Measurements from ENCODE around the gene PNPLA2. TPM values are rescaled to one million over a fixed set of nuclear protein-coding genes. Genes with fewer than 3 reads are reported as not detected.

Gene PNPLA2
- total RNA-seq, 4 donors from 2014 or later, result 39.7 to 79.4 (median 58.9) TPM

DNA sequence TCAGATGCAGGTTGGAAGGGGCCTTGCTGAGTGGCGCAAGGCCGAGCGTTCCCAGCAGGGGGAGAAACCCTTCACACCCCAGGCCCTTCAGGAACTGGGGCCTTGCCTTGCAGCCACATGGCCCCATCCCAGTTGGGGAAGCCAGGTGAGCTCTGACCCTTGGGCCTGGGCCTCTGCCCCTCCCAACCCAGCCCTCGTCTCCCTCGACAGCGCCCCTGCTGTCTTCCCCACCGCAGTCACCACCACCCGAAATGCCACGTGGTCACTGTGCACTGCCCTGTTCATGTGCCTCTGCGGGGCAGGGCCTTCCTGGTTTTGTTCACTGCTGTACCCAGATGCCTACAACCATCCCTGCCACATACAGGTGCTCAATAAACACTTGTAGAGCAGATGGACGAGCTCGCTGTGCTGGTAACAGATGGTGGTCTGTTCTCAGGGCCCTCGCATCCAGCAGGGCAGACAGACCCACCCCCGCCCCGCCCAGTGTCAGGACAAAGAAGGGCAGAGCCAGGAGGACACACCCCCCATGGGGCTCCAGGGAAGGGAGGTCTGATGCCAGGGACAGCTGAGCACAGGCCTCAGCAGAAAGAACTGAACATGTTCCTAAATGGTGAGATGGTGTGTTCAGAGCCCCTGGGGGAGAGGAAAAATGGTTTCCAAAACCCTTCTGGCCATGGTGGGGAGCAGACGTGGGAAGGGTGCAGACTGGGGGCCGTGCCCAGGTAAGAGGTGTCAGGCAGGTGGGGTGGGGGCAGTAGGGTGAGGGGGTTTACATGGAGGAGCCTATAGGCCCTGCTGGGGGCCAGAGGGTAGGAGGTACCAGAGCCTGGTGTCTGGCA lies 19.9 kb downstream of the PNPLA2 start:
- Histone ChIP-seq H3K9me3 (no peaks in the 10 kb centered on the region), H3K36me3 (peaks cover 0 to 50% of the 10 kb centered on the region in 2 donors), H3K27me3 (no peaks in the 10 kb centered on the region), H3K27ac (peak overlapping the region in 2 of 4 donors; percentile 19 to 31), H3K4me3 (no peak overlapping the region), H3K4me1 (peaks cover 6 to 88% (median 23%) of the 10 kb centered on the region in 3 donors)
- TF ChIP-seq POLR2AphosphoS5 (IDR thresholded peaks at IDR 0.05), result no peak
- TF ChIP-seq, protein P1, sequence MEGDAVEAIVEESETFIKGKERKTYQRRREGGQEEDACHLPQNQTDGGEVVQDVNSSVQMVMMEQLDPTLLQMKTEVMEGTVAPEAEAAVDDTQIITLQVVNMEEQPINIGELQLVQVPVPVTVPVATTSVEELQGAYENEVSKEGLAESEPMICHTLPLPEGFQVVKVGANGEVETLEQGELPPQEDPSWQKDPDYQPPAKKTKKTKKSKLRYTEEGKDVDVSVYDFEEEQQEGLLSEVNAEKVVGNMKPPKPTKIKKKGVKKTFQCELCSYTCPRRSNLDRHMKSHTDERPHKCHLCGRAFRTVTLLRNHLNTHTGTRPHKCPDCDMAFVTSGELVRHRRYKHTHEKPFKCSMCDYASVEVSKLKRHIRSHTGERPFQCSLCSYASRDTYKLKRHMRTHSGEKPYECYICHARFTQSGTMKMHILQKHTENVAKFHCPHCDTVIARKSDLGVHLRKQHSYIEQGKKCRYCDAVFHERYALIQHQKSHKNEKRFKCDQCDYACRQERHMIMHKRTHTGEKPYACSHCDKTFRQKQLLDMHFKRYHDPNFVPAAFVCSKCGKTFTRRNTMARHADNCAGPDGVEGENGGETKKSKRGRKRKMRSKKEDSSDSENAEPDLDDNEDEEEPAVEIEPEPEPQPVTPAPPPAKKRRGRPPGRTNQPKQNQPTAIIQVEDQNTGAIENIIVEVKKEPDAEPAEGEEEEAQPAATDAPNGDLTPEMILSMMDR (IDR thresholded peaks at IDR 0.05), result no peak
- TF ChIP-seq EP300 (IDR thresholded peaks at IDR 0.05), result no peak
- no peak for TF ChIP-seq POLR2A (IDR thresholded peaks at IDR 0.05)
- no peak for ATAC-seq
- WGBS, 2 donors (ENCODE audit: low coverage in 1 of 2), result 0 to 45% methylated on average over 1 to 4 of the region's 17 CpGs

DNA sequence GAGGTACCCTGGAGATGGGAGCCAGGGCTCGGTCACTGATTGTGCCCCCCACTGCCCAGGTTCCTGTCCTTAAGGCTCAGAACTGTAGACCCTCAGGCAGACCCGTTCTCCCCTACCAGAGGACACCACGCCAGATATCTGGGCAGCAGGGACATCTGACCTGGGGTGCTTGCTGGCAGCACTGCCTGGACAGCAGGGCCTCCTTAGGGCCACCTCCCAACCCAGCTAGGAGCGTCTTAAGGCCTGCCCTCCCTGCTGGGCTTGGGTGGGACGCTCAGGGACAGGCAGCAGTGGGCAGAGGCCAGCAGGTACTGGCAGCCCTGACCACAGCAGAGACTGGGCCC lies 20.5 kb downstream of the PNPLA2 start:
- 83 to 100% methylated on average over 1 of the region's 5 CpGs for WGBS, 2 donors (ENCODE audit: low coverage in 1 of 2)
- Histone ChIP-seq H3K27ac (peak overlapping the region in 1 of 4 donors; percentile 31), H3K27me3 (no peaks in the 10 kb centered on the region), H3K4me1 (peaks cover 6 to 88% (median 17%) of the 10 kb centered on the region in 3 donors), H3K9me3 (no peaks in the 10 kb centered on the region), H3K36me3 (peaks cover 0 to 50% of the 10 kb centered on the region in 2 donors), H3K4me3 (no peak overlapping the region)
- no peak for ATAC-seq
- TF ChIP-seq POLR2AphosphoS5 (IDR thresholded peaks at IDR 0.05), result no peak
- no peak for TF ChIP-seq POLR2A (IDR thresholded peaks at IDR 0.05)
- TF ChIP-seq, protein P1 (IDR thresholded peaks at IDR 0.05), result no peak
- no peak for TF ChIP-seq EP300 (IDR thresholded peaks at IDR 0.05)

DNA sequence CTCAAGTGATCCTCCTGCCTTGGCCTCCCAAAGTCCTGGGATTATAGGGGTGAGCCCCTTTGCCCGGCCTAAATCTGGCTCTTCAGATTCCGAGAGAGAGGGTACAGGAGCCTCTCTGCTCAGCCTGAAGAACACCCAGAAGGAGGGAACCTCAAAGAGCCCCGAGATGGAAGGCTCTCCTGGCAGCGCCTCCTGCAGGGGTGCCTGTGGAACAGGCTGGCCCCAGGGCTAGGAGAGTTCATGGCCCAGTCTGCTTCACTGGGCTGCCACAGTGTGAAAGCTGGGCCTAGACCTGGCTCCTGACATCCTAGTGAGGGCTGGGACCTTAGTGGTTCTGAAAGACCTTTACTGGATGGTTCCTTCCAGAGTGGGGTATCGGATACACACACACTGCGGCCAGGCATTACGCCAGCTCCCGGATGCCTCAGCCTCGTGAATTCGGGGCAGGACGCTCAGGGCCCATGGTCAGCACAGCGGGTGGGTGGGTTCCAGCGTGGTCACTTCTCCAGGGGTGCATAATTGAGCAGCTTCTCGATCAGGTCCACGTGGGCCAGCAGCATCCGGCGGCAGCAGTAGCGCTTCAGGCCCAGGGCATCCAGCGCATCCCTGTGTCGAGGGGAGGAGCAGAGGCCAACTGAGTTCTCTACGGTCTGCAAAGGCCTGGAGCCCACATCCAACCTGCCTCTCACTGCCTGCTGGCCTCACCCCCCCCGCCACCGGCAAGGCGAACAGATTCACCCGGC lies 21.3 kb downstream of the PNPLA2 start:
- peaks cover 6 to 88% (median 13%) of the 10 kb centered on the region in 3 donors for H3K4me1 ChIP-seq
- H3K4me3 ChIP-seq, result peak overlapping the region in 1 of 2 donors; percentile 100
- H3K27me3 ChIP-seq, result no peaks in the 10 kb centered on the region
- H3K9me3 ChIP-seq, result no peaks in the 10 kb centered on the region
- peak overlapping the region in 2 of 4 donors; percentile 44 to 92 for H3K27ac ChIP-seq
- ATAC-seq, result no peak
- TF ChIP-seq POLR2AphosphoS5 (IDR thresholded peaks at IDR 0.05), result no peak
- TF ChIP-seq EP300 (IDR thresholded peaks at IDR 0.05), result no peak
- TF ChIP-seq, protein P1 (IDR thresholded peaks at IDR 0.05), result no peak
- no peak for TF ChIP-seq POLR2A (IDR thresholded peaks at IDR 0.05)
- peaks cover 0 to 50% of the 10 kb centered on the region in 2 donors for H3K36me3 ChIP-seq
- WGBS, 2 donors (ENCODE audit: low coverage in 1 of 2), result no CpG with 5 or more reads among the region's 25 CpGs

DNA sequence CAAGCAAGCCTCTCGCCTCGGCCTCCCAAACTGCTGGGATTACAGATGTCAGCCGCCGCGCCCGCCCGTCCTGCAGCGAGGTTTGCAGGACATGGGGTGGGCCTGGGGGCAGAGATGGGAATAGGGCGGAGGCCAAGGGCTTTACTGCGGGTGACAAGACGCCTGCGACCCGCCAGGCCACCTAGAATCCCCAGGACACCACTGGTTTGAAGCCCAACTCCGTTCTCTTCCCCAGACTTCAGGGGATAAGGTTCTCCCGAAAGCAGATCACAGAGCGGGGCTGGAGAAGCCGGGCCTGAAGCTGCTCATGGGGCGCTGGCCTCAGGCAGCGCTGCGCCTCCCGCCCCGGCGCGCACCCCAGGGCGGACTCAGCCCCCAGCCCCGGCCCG lies 23.3 kb downstream of the PNPLA2 start:
- no peak for ATAC-seq
- TF ChIP-seq POLR2AphosphoS5 (IDR thresholded peaks at IDR 0.05), result no peak
- TF ChIP-seq EP300 (IDR thresholded peaks at IDR 0.05), result no peak
- no peak for TF ChIP-seq POLR2A (IDR thresholded peaks at IDR 0.05)
- TF ChIP-seq, protein P1 (IDR thresholded peaks at IDR 0.05), result no peak
- Histone ChIP-seq H3K9me3 (no peaks in the 10 kb centered on the region), H3K36me3 (peaks cover 0 to 39% of the 10 kb centered on the region in 2 donors), H3K4me1 (peaks cover 6 to 88% (median 25%) of the 10 kb centered on the region in 3 donors), H3K4me3 (peak overlapping the region; percentile 91 to 100), H3K27me3 (no peaks in the 10 kb centered on the region), H3K27ac (peak overlapping the region; percentile 79 to 98 (median 93))
- 0% methylated on average over 1 of the region's 27 CpGs; no CpG with 5 or more reads in 1 of the 2 donors for WGBS, 2 donors (ENCODE audit: low coverage in 1 of 2)

All from gastroesophageal sphincter (tissue), 4 donors.